WTC11 (cell line): ENCODE measurements around the gene CREB3L1. TPM values are rescaled to one million over a fixed set of nuclear protein-coding genes. Genes with fewer than 3 reads are reported as not detected.

Experiments used
- ATAC-seq: fragments of 200-7000 bp; cut with Tn5 transposase; 2 replicates; pipeline ENCODE4 v1.10.0; 2021; ENCODE audit warnings: mild to moderate bottlenecking, moderate library complexity
- CTCF ChIA-PET: fragments of 300-600 bp; sonication (Branson Sonifier 250); formaldehyde crosslinking; loops from one replicate; lab custom pipeline; 2021; ENCODE audit warnings: antibody characterized with exemption; lab: Charles Lee
- POLR2A ChIA-PET: fragments of 350-600 bp; sonication (Branson Sonifier 250); formaldehyde crosslinking; loops from one replicate; lab custom pipeline; 2021; ENCODE audit warnings: antibody characterized with exemption; lab: Charles Lee
- DNase-seq: peaks from one replicate; pipeline ENCODE4 v3.0.0; 2021; ENCODE audit warnings: low spot score
- H3K27ac Mint-ChIP-seq: 2 replicates; pipeline ENCODE4 v1.8.0; 2021; ENCODE audit warnings: mixed read lengths
- H3K27me3 Mint-ChIP-seq: 2 replicates; pipeline ENCODE4 v1.8.0; 2021; ENCODE audit warnings: low read depth, mild to moderate bottlenecking, moderate library complexity, mixed read lengths
- H3K36me3 Mint-ChIP-seq: 2 replicates; pipeline ENCODE4 v1.8.0; 2021; ENCODE audit warnings: mixed read lengths
- H3K4me1 Mint-ChIP-seq: 2 replicates; pipeline ENCODE4 v1.8.0; 2022; ENCODE audit warnings: mixed read lengths
- H3K4me3 Mint-ChIP-seq: 2 replicates; pipeline ENCODE4 v1.8.0; 2021; ENCODE audit warnings: mild to moderate bottlenecking, moderate library complexity, mixed read lengths
- H3K9me3 Mint-ChIP-seq: 2 replicates; pipeline ENCODE4 v1.8.0; 2021; ENCODE audit warnings: mixed read lengths
- ATF1 ChIP-seq: sonication (generic); formaldehyde crosslinking; IDR thresholded peaks from 2 replicates; pipeline ENCODE4 v1.8.1; 2023; ENCODE audit warnings: mild to moderate bottlenecking, moderate library complexity, missing genetic modification reagents
- CBFB ChIP-seq: sonication (generic); formaldehyde crosslinking; IDR thresholded peaks from 2 replicates; pipeline ENCODE4 v1.8.1; 2022; ENCODE audit warnings: mild to moderate bottlenecking, low read depth, missing genetic modification reagents
- CTCF ChIP-seq: fragments of 200-600 bp; IDR thresholded peaks from 2 replicates; pipeline ENCODE4 v1.8.0; 2022; ENCODE audit warnings: antibody characterized with exemption
- ELF4 ChIP-seq: sonication (generic); formaldehyde crosslinking; IDR thresholded peaks from 2 replicates; pipeline ENCODE4 v1.8.1; 2022; ENCODE audit warnings: low read depth, mild to moderate bottlenecking, moderate library complexity, missing genetic modification reagents
- ESRRA ChIP-seq: sonication (generic); formaldehyde crosslinking; IDR thresholded peaks from 2 replicates; pipeline ENCODE4 v1.8.1; 2022; ENCODE audit warnings: mild to moderate bottlenecking, missing genetic modification reagents, borderline replicate concordance
- FOXJ3 ChIP-seq: sonication (generic); formaldehyde crosslinking; IDR thresholded peaks from 2 replicates; pipeline ENCODE4 v1.9.0; 2021; ENCODE audit warnings: missing genetic modification reagents, mild to moderate bottlenecking, borderline replicate concordance
- FOXP1 ChIP-seq: sonication (generic); formaldehyde crosslinking; IDR thresholded peaks from 2 replicates; pipeline ENCODE4 v1.8.0; 2022; ENCODE audit warnings: missing genetic modification reagents, mild to moderate bottlenecking, moderate library complexity, borderline replicate concordance
- GTF2I ChIP-seq: fragments of 250-450 bp; sonication (Bioruptor Pico); conservative IDR thresholded peaks from 2 replicates; pipeline ENCODE4 v1.4.0; 2021; ENCODE audit warnings: mild to moderate bottlenecking
- HMGA2 ChIP-seq: fragments of 250-450 bp; sonication (Bioruptor Pico); IDR thresholded peaks from 2 replicates; pipeline ENCODE4 v1.4.0; 2021; ENCODE audit warnings: mild to moderate bottlenecking, moderate library complexity
- IRF2 ChIP-seq: sonication (generic); formaldehyde crosslinking; IDR thresholded peaks from 2 replicates; pipeline ENCODE4 v1.8.0; 2022; ENCODE audit warnings: low read depth, missing genetic modification reagents, borderline replicate concordance
- JAZF1 ChIP-seq: fragments of 250-450 bp; sonication (Bioruptor Pico); IDR thresholded peaks from 2 replicates; pipeline ENCODE4 v1.9.0; 2021; ENCODE audit warnings: moderate library complexity, mild to moderate bottlenecking, inconsistent platforms
- NFYB ChIP-seq: sonication (generic); formaldehyde crosslinking; conservative IDR thresholded peaks from 2 replicates; pipeline ENCODE4 v1.8.0; 2022; ENCODE audit warnings: low read depth, missing genetic modification reagents
- NR1H2 ChIP-seq: sonication (generic); formaldehyde crosslinking; IDR thresholded peaks from 2 replicates; pipeline ENCODE4 v1.9.0; 2021; ENCODE audit warnings: mild to moderate bottlenecking, moderate library complexity, missing genetic modification reagents
- SMAD3 ChIP-seq: sonication (generic); formaldehyde crosslinking; IDR thresholded peaks from 2 replicates; pipeline ENCODE4 v1.8.0; 2022; ENCODE audit warnings: missing genetic modification reagents, mild to moderate bottlenecking, borderline replicate concordance
- SMAD4 ChIP-seq: sonication (generic); formaldehyde crosslinking; IDR thresholded peaks from 2 replicates; pipeline ENCODE4 v1.8.0; 2022; ENCODE audit warnings: mild to moderate bottlenecking, missing genetic modification reagents
- TCF7 ChIP-seq: sonication (generic); formaldehyde crosslinking; IDR thresholded peaks from 2 replicates; pipeline ENCODE4 v1.8.0; 2022; ENCODE audit warnings: mild to moderate bottlenecking, low read depth, missing genetic modification reagents, moderate library complexity
- ZMAT4 ChIP-seq: fragments of 250-450 bp; sonication (Bioruptor Pico); IDR thresholded peaks from 2 replicates; pipeline ENCODE4 v1.9.0; 2021; ENCODE audit warnings: mild to moderate bottlenecking
- ZNF138 ChIP-seq: sonication (generic); formaldehyde crosslinking; conservative IDR thresholded peaks from 2 replicates; pipeline ENCODE4 v1.8.1; 2022; ENCODE audit warnings: mild to moderate bottlenecking, moderate library complexity, missing genetic modification reagents
- ZNF671 ChIP-seq: fragments of 250-450 bp; sonication (Bioruptor Pico); IDR thresholded peaks from 2 replicates; pipeline ENCODE4 v1.8.0; 2021; ENCODE audit warnings: mild to moderate bottlenecking
- total RNA-seq: library from RNA; stranded (reverse); gene quantifications from 3 replicates; pipeline ENCODE4 v1.2.3, GENCODE V29; 2021
- TF ChIP-seq, protein P1 (sequence below): sonication (generic); formaldehyde crosslinking; IDR thresholded peaks from 2 replicates; pipeline ENCODE4 v1.8.0; 2022; ENCODE audit warnings: mild to moderate bottlenecking, missing genetic modification reagents
- TF ChIP-seq, protein P2 (sequence below): sonication (generic); formaldehyde crosslinking; IDR thresholded peaks from 2 replicates; pipeline ENCODE4 v1.8.1; 2023; ENCODE audit warnings: mild to moderate bottlenecking, missing genetic modification reagents, borderline replicate concordance
- TF ChIP-seq, protein P3 (sequence below): fragments of 250-450 bp; sonication (Bioruptor Pico); IDR thresholded peaks from 2 replicates; pipeline ENCODE4 v1.9.0; 2021; ENCODE audit warnings: moderate library complexity, mild to moderate bottlenecking, inconsistent platforms, borderline replicate concordance
- TF ChIP-seq, protein P4 (sequence below): sonication (generic); formaldehyde crosslinking; IDR thresholded peaks from 2 replicates; pipeline ENCODE4 v1.8.0; 2023; ENCODE audit warnings: mild to moderate bottlenecking, missing genetic modification reagents

CREB3L1 gene
- total RNA-seq, 1 experiment from 2014 or later = 10.9 TPM

GRCh38 chr11:46315783-46316563 is 38.5 kb downstream of the CREB3L1 start (continued):
- TF ChIP-seq, protein P1, sequence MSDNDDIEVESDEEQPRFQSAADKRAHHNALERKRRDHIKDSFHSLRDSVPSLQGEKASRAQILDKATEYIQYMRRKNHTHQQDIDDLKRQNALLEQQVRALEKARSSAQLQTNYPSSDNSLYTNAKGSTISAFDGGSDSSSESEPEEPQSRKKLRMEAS = no peak
- TF ChIP-seq CBFB (CRISPR knock-in tag) (no peak), ZNF138 (no peak), GTF2I (no peak), FOXJ3 (CRISPR knock-in tag) (no peak), SMAD4 (no peak), JAZF1 (no peak), SMAD3 (CRISPR knock-in tag) (no peak), CTCF (no peak), ZMAT4 (CRISPR knock-in tag) (no peak), ELF4 (CRISPR knock-in tag) (no peak), FOXP1 (no peak)
- TF ChIP-seq, protein P2, sequence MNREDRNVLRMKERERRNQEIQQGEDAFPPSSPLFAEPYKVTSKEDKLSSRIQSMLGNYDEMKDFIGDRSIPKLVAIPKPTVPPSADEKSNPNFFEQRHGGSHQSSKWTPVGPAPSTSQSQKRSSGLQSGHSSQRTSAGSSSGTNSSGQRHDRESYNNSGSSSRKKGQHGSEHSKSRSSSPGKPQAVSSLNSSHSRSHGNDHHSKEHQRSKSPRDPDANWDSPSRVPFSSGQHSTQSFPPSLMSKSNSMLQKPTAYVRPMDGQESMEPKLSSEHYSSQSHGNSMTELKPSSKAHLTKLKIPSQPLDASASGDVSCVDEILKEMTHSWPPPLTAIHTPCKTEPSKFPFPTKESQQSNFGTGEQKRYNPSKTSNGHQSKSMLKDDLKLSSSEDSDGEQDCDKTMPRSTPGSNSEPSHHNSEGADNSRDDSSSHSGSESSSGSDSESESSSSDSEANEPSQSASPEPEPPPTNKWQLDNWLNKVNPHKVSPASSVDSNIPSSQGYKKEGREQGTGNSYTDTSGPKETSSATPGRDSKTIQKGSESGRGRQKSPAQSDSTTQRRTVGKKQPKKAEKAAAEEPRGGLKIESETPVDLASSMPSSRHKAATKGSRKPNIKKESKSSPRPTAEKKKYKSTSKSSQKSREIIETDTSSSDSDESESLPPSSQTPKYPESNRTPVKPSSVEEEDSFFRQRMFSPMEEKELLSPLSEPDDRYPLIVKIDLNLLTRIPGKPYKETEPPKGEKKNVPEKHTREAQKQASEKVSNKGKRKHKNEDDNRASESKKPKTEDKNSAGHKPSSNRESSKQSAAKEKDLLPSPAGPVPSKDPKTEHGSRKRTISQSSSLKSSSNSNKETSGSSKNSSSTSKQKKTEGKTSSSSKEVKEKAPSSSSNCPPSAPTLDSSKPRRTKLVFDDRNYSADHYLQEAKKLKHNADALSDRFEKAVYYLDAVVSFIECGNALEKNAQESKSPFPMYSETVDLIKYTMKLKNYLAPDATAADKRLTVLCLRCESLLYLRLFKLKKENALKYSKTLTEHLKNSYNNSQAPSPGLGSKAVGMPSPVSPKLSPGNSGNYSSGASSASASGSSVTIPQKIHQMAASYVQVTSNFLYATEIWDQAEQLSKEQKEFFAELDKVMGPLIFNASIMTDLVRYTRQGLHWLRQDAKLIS (CRISPR knock-in tag) = no peak

DNA sequence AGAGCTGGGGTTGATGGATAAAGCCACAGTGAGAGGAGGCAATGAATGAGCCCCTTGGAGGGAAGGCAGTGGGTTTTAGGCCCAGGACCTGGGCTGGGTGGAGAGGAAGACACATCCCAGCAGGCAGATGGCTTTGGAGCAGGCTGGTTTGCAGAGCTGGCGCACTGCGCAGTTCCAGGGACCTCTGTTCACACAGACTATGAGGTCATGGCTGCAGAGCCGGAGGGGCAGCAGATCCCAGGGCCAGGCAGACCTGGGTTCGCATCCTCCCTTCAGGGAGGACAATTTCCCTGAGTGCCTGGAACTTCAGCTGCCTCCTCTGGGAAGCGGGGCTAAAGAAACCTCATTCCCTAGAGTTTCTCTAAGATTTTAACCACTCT is 41.6 kb downstream of the CREB3L1 start:
- POLR2A ChIA-PET = interaction anchor here (1.2 kb wide), 1 partner anchor 76 kb away, joined by 4 read pairs; no protein-coding TSS in a partner anchor
- TF ChIP-seq ESRRA (CRISPR knock-in tag) (no peak), IRF2 (CRISPR knock-in tag) (no peak), HMGA2 (no peak), ZNF671 (no peak), ZMAT4 (CRISPR knock-in tag) (no peak), ATF1 (CRISPR knock-in tag) (no peak), TCF7 (CRISPR knock-in tag) (no peak), NR1H2 (CRISPR knock-in tag) (no peak), NFYB (CRISPR knock-in tag) (no peak)
- TF ChIP-seq, protein P3, sequence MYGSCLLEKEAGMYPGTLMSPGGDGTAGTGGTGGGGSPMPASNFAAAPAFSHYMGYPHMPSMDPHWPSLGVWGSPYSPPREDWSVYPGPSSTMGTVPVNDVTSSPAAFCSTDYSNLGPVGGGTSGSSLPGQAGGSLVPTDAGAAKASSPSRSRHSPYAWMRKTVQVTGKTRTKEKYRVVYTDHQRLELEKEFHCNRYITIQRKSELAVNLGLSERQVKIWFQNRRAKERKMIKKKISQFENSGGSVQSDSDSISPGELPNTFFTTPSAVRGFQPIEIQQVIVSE (CRISPR knock-in tag) = no peak
- TF ChIP-seq, protein P4, sequence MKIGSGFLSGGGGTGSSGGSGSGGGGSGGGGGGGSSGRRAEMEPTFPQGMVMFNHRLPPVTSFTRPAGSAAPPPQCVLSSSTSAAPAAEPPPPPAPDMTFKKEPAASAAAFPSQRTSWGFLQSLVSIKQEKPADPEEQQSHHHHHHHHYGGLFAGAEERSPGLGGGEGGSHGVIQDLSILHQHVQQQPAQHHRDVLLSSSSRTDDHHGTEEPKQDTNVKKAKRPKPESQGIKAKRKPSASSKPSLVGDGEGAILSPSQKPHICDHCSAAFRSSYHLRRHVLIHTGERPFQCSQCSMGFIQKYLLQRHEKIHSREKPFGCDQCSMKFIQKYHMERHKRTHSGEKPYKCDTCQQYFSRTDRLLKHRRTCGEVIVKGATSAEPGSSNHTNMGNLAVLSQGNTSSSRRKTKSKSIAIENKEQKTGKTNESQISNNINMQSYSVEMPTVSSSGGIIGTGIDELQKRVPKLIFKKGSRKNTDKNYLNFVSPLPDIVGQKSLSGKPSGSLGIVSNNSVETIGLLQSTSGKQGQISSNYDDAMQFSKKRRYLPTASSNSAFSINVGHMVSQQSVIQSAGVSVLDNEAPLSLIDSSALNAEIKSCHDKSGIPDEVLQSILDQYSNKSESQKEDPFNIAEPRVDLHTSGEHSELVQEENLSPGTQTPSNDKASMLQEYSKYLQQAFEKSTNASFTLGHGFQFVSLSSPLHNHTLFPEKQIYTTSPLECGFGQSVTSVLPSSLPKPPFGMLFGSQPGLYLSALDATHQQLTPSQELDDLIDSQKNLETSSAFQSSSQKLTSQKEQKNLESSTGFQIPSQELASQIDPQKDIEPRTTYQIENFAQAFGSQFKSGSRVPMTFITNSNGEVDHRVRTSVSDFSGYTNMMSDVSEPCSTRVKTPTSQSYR (CRISPR knock-in tag) = no peak

More for the DNA sequence above, 41.6 kb downstream of the CREB3L1 start:
- Mint-ChIP-seq H3K36me3 (peaks cover 3% of the 10 kb centered on the region; the same call in 1 of the 2 replicates), H3K27me3 (no peaks in the 10 kb centered on the region; the same call in 1 of the 2 replicates), H3K27ac (peak overlapping the region; percentile 55; the same call in 1 of the 2 replicates), H3K9me3 (no peaks in the 10 kb centered on the region), H3K4me3 (no peak overlapping the region), H3K4me1 (peaks cover 6% of the 10 kb centered on the region)
- ATAC-seq (no peak), DNase-seq (no peak)
- CTCF ChIA-PET = interaction anchor here (0.6 to 2.2 kb wide), 5 partner anchors 10 to 80 kb away, joined by 3 to 7 read pairs (median 4); no protein-coding TSS in a partner anchor
